ENCODE measurements around the gene LAMTOR1.

LAMTOR1 gene

GRCh38 chr11:72080326-72081183 lies 22.5 kb downstream of the LAMTOR1 start, which contains the start of the genes LRRC51 and NUMA1:
LRRC51 (plus strand) TSS chr11:72080850; CDS start chr11:72089084, 8,234 bp downstream.
NUMA1 (minus strand) TSS chr11:72080542; CDS start chr11:72035943, 44,599 bp downstream.
- DNase-seq, result peak; percentile 99

GRCh38 chr11:72079819-72080325 lies 23.2 kb downstream of the LAMTOR1 start:
- DNase-seq, result no peak

GRCh38 chr11:72078477-72078876 lies 24.6 kb downstream of the LAMTOR1 start:
- DNase-seq, result no peak

GRCh38 chr11:72075756-72076155 lies 27.3 kb downstream of the LAMTOR1 start:
- no peak for DNase-seq

- DNase-seq, result no peak
Measured at GRCh38 chr11:72075109-72075508, 28.0 kb downstream of the LAMTOR1 start.

- DNase-seq, result no peak
Measured at GRCh38 chr11:72072348-72072747, 30.7 kb downstream of the LAMTOR1 start.

GRCh38 chr11:72070491-72070890 lies 32.6 kb downstream of the LAMTOR1 start:
- DNase-seq, result no peak

- DNase-seq, result no peak
Measured at GRCh38 chr11:72069787-72070251, 33.3 kb downstream of the LAMTOR1 start.

GRCh38 chr11:72069200-72069599 lies 33.9 kb downstream of the LAMTOR1 start:
- no peak for DNase-seq

- DNase-seq, result no peak
Measured at GRCh38 chr11:72067676-72068075, 35.4 kb downstream of the LAMTOR1 start.

GRCh38 chr11:72067266-72067665 lies 35.8 kb downstream of the LAMTOR1 start:
- no peak for DNase-seq

- no peak for DNase-seq
Measured at GRCh38 chr11:72066855-72067254, 36.2 kb downstream of the LAMTOR1 start.

- no peak for DNase-seq
Measured at GRCh38 chr11:72061739-72062396, 41.2 kb downstream of the LAMTOR1 start.

GRCh38 chr11:72058416-72059034 lies 44.6 kb downstream of the LAMTOR1 start:
- no peak for DNase-seq

- DNase-seq, result no peak
Measured at GRCh38 chr11:72048766-72049460, 54.2 kb downstream of the LAMTOR1 start.

Data from activated effector memory CD4-positive, alpha-beta T cell treated with Interleukin-2 at 50 U/mL for 16 hours (primary cell).